A549 (cell line): ENCODE results near the gene FBXL15. TPM values are rescaled to one million over a fixed set of nuclear protein-coding genes. Genes with fewer than 3 reads are reported as not detected.

ENCODE experiments used
- ATAC-seq, 2 experiments: fragments of 200-7000 bp in 1 of 2; fragments of >200 bp in 1 of 2; cut with Nextera tagmentation in 1 of 2; cut with Tn5 transposase in 1 of 2; 3 replicates each; pipeline versions ENCODE4 v1.8.0 to v1.9.1; 2018 to 2020; ENCODE audit warnings: mild to moderate bottlenecking in 1 of 2, moderate library complexity in 1 of 2
- CTCF ChIA-PET: fragments of 300-600 bp; sonication (Branson Sonifier 250); formaldehyde crosslinking; extraction: SDS; loops from one replicate; lab custom pipeline; 2021; ENCODE audit warnings: antibody characterized with exemption, inconsistent platforms; lab: Yijun Ruan, JAX
- POLR2A ChIA-PET: fragments of 350-600 bp; formaldehyde crosslinking; extraction: SDS; loops from one replicate; lab custom pipeline; 2021; ENCODE audit warnings: antibody characterized with exemption, inconsistent platforms; lab: Yijun Ruan, JAX
- DNase-seq, 2 experiments: peaks; one replicate each; pipeline versions ENCODE4 v3.0.0 to v3.0.0-alpha.2; 2011 to 2016; ENCODE audit warnings: low read depth in 1 of 2, low spot score in 1 of 2
- FAIRE-seq: peaks from 2 replicates; lab custom pipeline; 2011; peaks lifted over from hg19 to GRCh38; lab: Jason Lieb, UNC
- H3K27ac ChIP-seq, 2 experiments: fragments of >200 bp; sonication (Bioruptor Twin); formaldehyde crosslinking; 3 replicates each; pipeline ENCODE4 v1.5.1; 2016 to 2017
- H3K4me1 ChIP-seq: fragments of >200 bp; sonication (Bioruptor Twin); formaldehyde crosslinking; 3 replicates; pipeline ENCODE4 v1.6.1; 2016
- H3K4me2 ChIP-seq: fragments of >200 bp; sonication (Bioruptor Twin); formaldehyde crosslinking; 3 replicates; pipeline ENCODE4 v1.6.1; 2016
- H3K4me3 ChIP-seq: fragments of >200 bp; sonication (Bioruptor Twin); formaldehyde crosslinking; 3 replicates; pipeline ENCODE4 v1.5.1; 2016
- H3K9me3 ChIP-seq: fragments of >200 bp; sonication (Bioruptor Twin); formaldehyde crosslinking; 3 replicates; pipeline ENCODE4 v1.6.1; 2016
- CBX8 ChIP-seq: fragments of 200-600 bp; sonication (generic); IDR thresholded peaks from 2 replicates; pipeline ENCODE4 v1.6.1; 2016
- CEBPB ChIP-seq, 2 experiments: fragments of >200 bp in 1 of 2; sonication (Bioruptor Twin) in 1 of 2; formaldehyde crosslinking in 1 of 2; IDR thresholded peaks; 2 replicates each; pipeline ENCODE4 v1.6.1; 2012 to 2016
- CHD2 ChIP-seq: fragments of 150-350 bp; IDR thresholded peaks from 2 replicates; pipeline ENCODE4 v1.6.1; 2014; ENCODE audit warnings: low read length; ENCODE audit not compliant: partially characterized antibody
- E2F6 ChIP-seq: IDR thresholded peaks from 2 replicates; pipeline ENCODE4 v1.6.1; 2012; ENCODE audit warnings: low read depth, borderline replicate concordance
- EHMT2 ChIP-seq: fragments of 200-600 bp; sonication (generic); IDR thresholded peaks from 2 replicates; pipeline ENCODE4 v1.6.1; 2016; ENCODE audit warnings: antibody characterized with exemption, low read depth, mild to moderate bottlenecking, moderate library complexity
- FOSB ChIP-seq: fragments of 250-450 bp; sonication (Bioruptor Pico); IDR thresholded peaks from 2 replicates; pipeline ENCODE4 v1.5.0; 2020; ENCODE audit warnings: mild to moderate bottlenecking, moderate library complexity
- HES2 ChIP-seq: fragments of >200 bp; sonication (Bioruptor Twin); formaldehyde crosslinking; IDR thresholded peaks from 2 replicates; pipeline ENCODE4 v1.6.1; 2016
- HEYL ChIP-seq: fragments of 250-450 bp; sonication (Bioruptor Pico); IDR thresholded peaks from 2 replicates; pipeline ENCODE4 v1.8.0; 2021; ENCODE audit warnings: mild to moderate bottlenecking, moderate library complexity
- HOXA7 ChIP-seq: fragments of 250-450 bp; sonication (Bioruptor Pico); IDR thresholded peaks from 2 replicates; pipeline ENCODE4 v1.5.0; 2020; ENCODE audit warnings: mild to moderate bottlenecking, moderate library complexity
- HOXB5 ChIP-seq: fragments of 250-450 bp; sonication (Bioruptor Pico); IDR thresholded peaks from 2 replicates; pipeline ENCODE4 v1.5.0; 2020; ENCODE audit warnings: mild to moderate bottlenecking, moderate library complexity
- JUN ChIP-seq, 2 experiments: fragments of >200 bp; sonication (Bioruptor Twin); formaldehyde crosslinking; IDR thresholded peaks; 2 replicates in 1 of 2; 3 replicates in 1 of 2; pipeline ENCODE4 v1.6.1; 2016 to 2017
- JUNB ChIP-seq: fragments of >200 bp; sonication (Bioruptor Twin); formaldehyde crosslinking; IDR thresholded peaks from 2 replicates; pipeline ENCODE4 v1.6.1; 2016
- MAFK ChIP-seq: fragments of 450-650 bp; IDR thresholded peaks from 2 replicates; pipeline ENCODE4 v1.6.1; 2014; ENCODE audit not compliant: partially characterized antibody
- MAX ChIP-seq: IDR thresholded peaks from 2 replicates; pipeline ENCODE4 v1.6.1; 2012
- NR3C1 ChIP-seq: fragments of >200 bp; sonication (Bioruptor Twin); formaldehyde crosslinking; IDR thresholded peaks from 3 replicates; pipeline ENCODE4 v1.6.1; 2017
- PHF8 ChIP-seq: fragments of 200-600 bp; sonication (generic); IDR thresholded peaks from 2 replicates; pipeline ENCODE4 v1.6.1; 2016; ENCODE audit warnings: low read depth, mild to moderate bottlenecking, antibody characterized with exemption, moderate library complexity, borderline replicate concordance
- POLR2A ChIP-seq: IDR thresholded peaks from 2 replicates; pipeline ENCODE4 v1.6.1; 2012; ENCODE audit warnings: mild to moderate bottlenecking, low read length
- POLR2AphosphoS2 ChIP-seq: conservative IDR thresholded peaks from 2 replicates; pipeline ENCODE4 v1.6.1; 2012; ENCODE audit warnings: low read length, improper control_type of control experiment, inconsistent platforms
- RCOR1 ChIP-seq: fragments of 150-350 bp; IDR thresholded peaks from 2 replicates; pipeline ENCODE4 v1.6.1; 2014; ENCODE audit warnings: antibody characterized with exemption, low read length, low read depth
- REST ChIP-seq: fragments of 200-600 bp; sonication (generic); IDR thresholded peaks from 2 replicates; pipeline ENCODE4 v1.6.1; 2016; ENCODE audit warnings: antibody characterized with exemption, mild to moderate bottlenecking, moderate library complexity
- RFX5 ChIP-seq: fragments of 450-650 bp; IDR thresholded peaks from 2 replicates; pipeline ENCODE4 v1.7.1; 2014; ENCODE audit warnings: antibody characterized with exemption, mild to moderate bottlenecking, moderate library complexity
- TP53 ChIP-seq: fragments of 250-450 bp; sonication (Bioruptor Pico); IDR thresholded peaks from 2 replicates; pipeline ENCODE4 v1.5.0; 2021; ENCODE audit warnings: mild to moderate bottlenecking, moderate library complexity
- USF2 ChIP-seq: fragments of 450-650 bp; IDR thresholded peaks from 2 replicates; pipeline ENCODE4 v1.6.1; 2014; ENCODE audit warnings: antibody characterized with exemption
- ZNF302 ChIP-seq: fragments of 250-450 bp; sonication (Bioruptor Pico); IDR thresholded peaks from 2 replicates; pipeline ENCODE4 v1.9.0; 2021; ENCODE audit warnings: inconsistent platforms, mild to moderate bottlenecking, moderate library complexity
- WGBS: methylation state at CpG from one replicate; pipeline ENCODE4 v1.1.6; 2017; ENCODE audit errors: missing lambda C conversion rate; 5-methylcytosine and 5-hydroxymethylcytosine counted together
- polyA plus RNA-seq, 4 experiments: library from polyadenylated mRNA; depleted of rRNA in 3 of 4; stranded (reverse); fragments of >200 nt; fragmentation: RNase III in 1 of 4; extraction: RNeasy Plus Mini Kit Qiagen cat#74134 plus additional on column Dnase treatment in 1 of 4; gene quantifications; 2 replicates in 3 of 4; 3 replicates in 1 of 4; pipeline ENCODE4 v1.2.3, GENCODE V29; 2011 to 2017

FBXL15 gene
- polyA plus RNA-seq, 2 of the 4 experiments (the other 2 are of a cell fraction) = 4.8 to 9.4 TPM

- CTCF ChIA-PET = interaction anchor here (0.8 to 17.4 kb wide), 6 partner anchors 11 to 203 kb away, joined by 4 to 337 read pairs (median 10); partner anchors contain the start of gene NFKB2
- TF ChIP-seq CEBPB (IDR thresholded peaks at IDR 0.05) (peak; percentile 37 to 80; a peak in 3 of 4 replicates), E2F6 (no peak)
- POLR2A ChIA-PET = interaction anchor here (2.0 kb wide), 1 partner anchor 16 kb away, joined by 5 read pairs; no protein-coding TSS in a partner anchor
- DNase-seq (no peak), FAIRE-seq (no peak), ATAC-seq (no peak)
- Histone ChIP-seq H3K4me1 (peaks cover 14% of the 10 kb centered on the region), H3K4me2 (peak overlapping the region; percentile 27; the same call in 1 of the 3 replicates), H3K4me3 (no peak overlapping the region), H3K9me3 (no peaks in the 10 kb centered on the region), H3K27ac (peak overlapping the region in 1 of 2 experiments; percentile 55; a peak in 3 of 6 replicates)
- 41% methylated on average over 9 of the region's 9 CpGs for WGBS
Observed at GRCh38 chr10:102434394-102435132, 13.9 kb downstream of the FBXL15 start.

GRCh38 chr10:102435133-102435497 is 14.5 kb downstream of the FBXL15 start:
- DNase-seq (no peak), FAIRE-seq (no peak), ATAC-seq (no peak)
- WGBS = 84% methylated on average over 5 of the region's 5 CpGs
- POLR2A ChIA-PET = interaction anchor here (2.0 kb wide), 1 partner anchor 15 kb away, joined by 5 read pairs; no protein-coding TSS in a partner anchor
- no peaks in the 10 kb centered on the region for H3K9me3 ChIP-seq
- no peak for TF ChIP-seq JUNB
- TF ChIP-seq CEBPB (IDR thresholded peaks at IDR 0.05) = no peak
- TF ChIP-seq NR3C1 = no peak
- no peak for TF ChIP-seq HEYL (CRISPR knock-in tag)
- no peak for TF ChIP-seq REST
- no peak for TF ChIP-seq EHMT2
- no peak for TF ChIP-seq HES2
- TF ChIP-seq POLR2A = no peak
- peak overlapping the region in 1 of 2 experiments; percentile 55; a peak in 3 of 6 replicates for H3K27ac ChIP-seq
- no peak overlapping the region for H3K4me2 ChIP-seq
- CTCF ChIA-PET = interaction anchor here (1.7 to 17.4 kb wide), 4 partner anchors 12 to 161 kb away, joined by 4 to 337 read pairs (median 48); partner anchors contain the start of gene NFKB2
- peaks cover 14% of the 10 kb centered on the region for H3K4me1 ChIP-seq
- no peak overlapping the region for H3K4me3 ChIP-seq

- Histone ChIP-seq H3K4me1 (peaks cover 14% of the 10 kb centered on the region), H3K27ac (no peak overlapping the region), H3K4me3 (no peak overlapping the region), H3K9me3 (no peaks in the 10 kb centered on the region), H3K4me2 (no peak overlapping the region)
- 58% methylated on average over 14 of the region's 14 CpGs for WGBS
- FAIRE-seq = no peak
- no peak for TF ChIP-seq CEBPB (IDR thresholded peaks at IDR 0.05)
- no peak for TF ChIP-seq JUN (IDR thresholded peaks at IDR 0.05)
- no peak for TF ChIP-seq FOSB (CRISPR knock-in tag)
- TF ChIP-seq EHMT2 = no peak
- TF ChIP-seq USF2 = no peak
- TF ChIP-seq HOXA7 = no peak
- TF ChIP-seq POLR2AphosphoS2 = no peak
- no peak for TF ChIP-seq TP53 (CRISPR knock-in tag)
- TF ChIP-seq MAFK = no peak
- no peak for TF ChIP-seq CBX8
- no peak for TF ChIP-seq HOXB5 (CRISPR knock-in tag)
- no peak for TF ChIP-seq ZNF302
- no peak for TF ChIP-seq RFX5
- TF ChIP-seq POLR2A = no peak
- no peak for TF ChIP-seq RCOR1
- TF ChIP-seq PHF8 = no peak
- TF ChIP-seq CHD2 = no peak
- no peak for TF ChIP-seq MAX
- ATAC-seq = no peak
- CTCF ChIA-PET = interaction anchor here (1.7 to 17.4 kb wide), 4 partner anchors 12 to 161 kb away, joined by 4 to 337 read pairs (median 48); partner anchors contain the start of gene NFKB2
- POLR2A ChIA-PET = interaction anchor here (2.0 kb wide), 1 partner anchor 15 kb away, joined by 5 read pairs; no protein-coding TSS in a partner anchor
- no peak for DNase-seq
Observed at GRCh38 chr10:102435529-102436233, 15.0 kb downstream of the FBXL15 start.
